Testis (tissue), 2 donors: ENCODE measurements around the gene PMFBP1.

Experiments used
- CTCF ChIP-seq, 3 experiments: fragments of 450-650 bp in 2 of 3; fragments of 200-600 bp in 1 of 3; sonication (generic) in 1 of 3; IDR thresholded peaks; one replicate each; pipeline ENCODE4 v1.5.1; 2016 to 2019; ENCODE audit warnings: antibody characterized with exemption in 3 of 3, mild to moderate bottlenecking in 2 of 3, moderate library complexity in 1 of 3
- POLR2A ChIP-seq: fragments of 450-650 bp; IDR thresholded peaks from one replicate; pipeline ENCODE4 v1.6.1; 2017; ENCODE audit warnings: antibody characterized with exemption, mild to moderate bottlenecking, moderate library complexity

GRCh38 chr16:72107371-72107770 is 64.6 kb downstream of the PMFBP1 start:
- TF ChIP-seq CTCF (IDR thresholded peaks at IDR 0.05): no peak
- no peak for TF ChIP-seq POLR2A
